SU-DHL-6 (cell line): ENCODE measurements around the gene HMCES.

Experiments used
- H2AFZ ChIP-seq: fragments of 200-600 bp; sonication (generic); 2 replicates; pipeline ENCODE4 v1.6.1; 2014; ENCODE audit warnings: low read depth, mild to moderate bottlenecking, moderate library complexity, mixed read lengths, antibody characterized with exemption, low read length; ENCODE audit not compliant: severe bottlenecking
- H3F3A ChIP-seq: fragments of 200-600 bp; shearing (Covaris generic); 2 replicates; pipeline ENCODE4 v1.6.0; 2016; ENCODE audit warnings: antibody characterized with exemption, mild to moderate bottlenecking; ENCODE audit not compliant: insufficient read depth
- H3K27ac ChIP-seq: fragments of 200-600 bp; sonication (generic); 2 replicates; pipeline ENCODE4 v1.5.1; 2016; ENCODE audit warnings: low read depth, mild to moderate bottlenecking, low read length, moderate library complexity, mixed read lengths
- H3K27me3 ChIP-seq: fragments of 200-600 bp; sonication (generic), shearing (Covaris generic); 2 replicates; pipeline ENCODE4 v1.6.0; 2014; ENCODE audit warnings: mild to moderate bottlenecking, low read length
- H3K36me3 ChIP-seq: fragments of 200-600 bp; sonication (generic); 2 replicates; pipeline ENCODE4 v1.6.1; 2014; ENCODE audit warnings: mild to moderate bottlenecking, low read length, mixed read lengths
- H3K4me2 ChIP-seq: fragments of 300-600, 200-600 bp; shearing (Covaris generic), sonication (generic); 2 replicates; pipeline ENCODE4 v1.6.0; 2014; ENCODE audit warnings: low read length, low read depth, mild to moderate bottlenecking; ENCODE audit not compliant: poor library complexity, severe bottlenecking
- H3K4me3 ChIP-seq: fragments of 200-600 bp; sonication (generic); 2 replicates; pipeline ENCODE4 v1.5.1; 2014; ENCODE audit warnings: antibody characterized with exemption, low read length, mild to moderate bottlenecking, mixed read lengths; ENCODE audit not compliant: insufficient read depth, poor library complexity, severe bottlenecking
- H3K79me2 ChIP-seq: fragments of 200-600 bp; sonication (generic); 2 replicates; pipeline ENCODE4 v1.6.1; 2014; ENCODE audit warnings: mild to moderate bottlenecking, low read length, moderate library complexity; ENCODE audit not compliant: insufficient read depth
- H3K9ac ChIP-seq: fragments of 200-600 bp; sonication (generic); 2 replicates; pipeline ENCODE4 v1.7.0; 2014; ENCODE audit warnings: mild to moderate bottlenecking, low read length
- H3K9me2 ChIP-seq: fragments of 200-600 bp; sonication (generic); replicated peaks from 2 replicates; pipeline ENCODE4 v1.6.1; 2014; ENCODE audit warnings: low read length; ENCODE audit not compliant: insufficient read depth
- H3K9me3 ChIP-seq: fragments of 200-600 bp; sonication (generic); 2 replicates; pipeline ENCODE4 v1.6.1; 2014; ENCODE audit warnings: low read length, mixed read lengths; ENCODE audit not compliant: insufficient read depth
- H4K20me1 ChIP-seq: fragments of 200-600 bp; sonication (generic); 2 replicates; pipeline ENCODE4 v1.6.1; 2014; ENCODE audit warnings: low read depth, mild to moderate bottlenecking, antibody characterized with exemption, low read length, moderate library complexity, mixed read lengths
- CTCF ChIP-seq: fragments of 200-600 bp; sonication (generic); IDR thresholded peaks from one replicate; pipeline ENCODE4 v1.5.1; 2017; ENCODE audit warnings: antibody characterized with exemption, mild to moderate bottlenecking, low read length, moderate library complexity; ENCODE audit not compliant: insufficient read depth, poor library complexity, severe bottlenecking
- EZH2phosphoT487 ChIP-seq: fragments of 200-600 bp; sonication (generic), shearing (Covaris generic); conservative IDR thresholded peaks from 2 replicates; pipeline ENCODE4 v1.6.1; 2018; ENCODE audit warnings: mild to moderate bottlenecking, antibody characterized with exemption, low read length, moderate library complexity, mixed read lengths

The HMCES gene

GRCh38 chr3:129289201-129289921 is 10.7 kb downstream of the HMCES start:
- Histone ChIP-seq H3K27me3 (no peaks in the 10 kb centered on the region), H3K9me3 (no peaks in the 10 kb centered on the region), H4K20me1 (no peaks in the 10 kb centered on the region), H3K9ac (no peak overlapping the region), H3F3A (no peaks in the 10 kb centered on the region), H2AFZ (no peak overlapping the region), H3K36me3 (peaks cover 15% of the 10 kb centered on the region), H3K27ac (no peak overlapping the region), H3K4me3 (no peak overlapping the region), H3K79me2 (peaks cover 21% of the 10 kb centered on the region), H3K9me2 (no peaks in the 10 kb centered on the region), H3K4me2 (no peak overlapping the region)
- TF ChIP-seq EZH2phosphoT487 = no peak
- TF ChIP-seq CTCF = no peak

GRCh38 chr3:129291236-129291886 is 12.7 kb downstream of the HMCES start:
- Histone ChIP-seq H3K79me2 (peaks cover 6% of the 10 kb centered on the region), H3K9me3 (no peaks in the 10 kb centered on the region), H3K27ac (no peak overlapping the region), H4K20me1 (peaks cover 3% of the 10 kb centered on the region; the same call in 1 of the 2 replicates), H2AFZ (no peak overlapping the region), H3K36me3 (peaks cover 15% of the 10 kb centered on the region), H3K9ac (no peak overlapping the region), H3K4me3 (no peak overlapping the region), H3F3A (no peaks in the 10 kb centered on the region; the same call in 1 of the 2 replicates), H3K27me3 (no peaks in the 10 kb centered on the region), H3K9me2 (no peaks in the 10 kb centered on the region), H3K4me2 (no peak overlapping the region)
- no peak for TF ChIP-seq EZH2phosphoT487
- no peak for TF ChIP-seq CTCF

GRCh38 chr3:129295286-129295685 is 16.6 kb downstream of the HMCES start:
- TF ChIP-seq EZH2phosphoT487 (no peak), CTCF (no peak)
- Histone ChIP-seq H3K27me3 (no peaks in the 10 kb centered on the region), H3K36me3 (peaks cover 22% of the 10 kb centered on the region), H3K4me2 (no peak overlapping the region), H3K27ac (no peak overlapping the region), H3K9me3 (no peaks in the 10 kb centered on the region), H3F3A (no peaks in the 10 kb centered on the region; the same call in 1 of the 2 replicates), H2AFZ (no peak overlapping the region), H3K9ac (no peak overlapping the region), H3K79me2 (no peaks in the 10 kb centered on the region), H3K9me2 (no peaks in the 10 kb centered on the region), H4K20me1 (peaks cover 5% of the 10 kb centered on the region; the same call in 1 of the 2 replicates), H3K4me3 (no peak overlapping the region)
